ENCODE measurements around the gene MAPK13.
A peak's percentile ranks its signal among the peaks of the same experiment; 100 is the strongest.
"Not testable (repeated sequence)": the region's sequence is repeated elsewhere in the genome, so short reads cannot be mapped to it uniquely, and the experiment has no call there.

The MAPK13 gene

GRCh38 chr6:36128793-36129192, 1.5 kb upstream of the MAPK13 start:
- no peak for DNase-seq

GRCh38 chr6:36129334-36129733, 979 bp upstream of the MAPK13 start:
- DNase-seq, result not testable (repeated sequence)

GRCh38 chr6:36130667-36131510, 576 bp downstream of the MAPK13 start:
- DNase-seq, result peak in 1 of 2 donors; percentile 73

DNA sequence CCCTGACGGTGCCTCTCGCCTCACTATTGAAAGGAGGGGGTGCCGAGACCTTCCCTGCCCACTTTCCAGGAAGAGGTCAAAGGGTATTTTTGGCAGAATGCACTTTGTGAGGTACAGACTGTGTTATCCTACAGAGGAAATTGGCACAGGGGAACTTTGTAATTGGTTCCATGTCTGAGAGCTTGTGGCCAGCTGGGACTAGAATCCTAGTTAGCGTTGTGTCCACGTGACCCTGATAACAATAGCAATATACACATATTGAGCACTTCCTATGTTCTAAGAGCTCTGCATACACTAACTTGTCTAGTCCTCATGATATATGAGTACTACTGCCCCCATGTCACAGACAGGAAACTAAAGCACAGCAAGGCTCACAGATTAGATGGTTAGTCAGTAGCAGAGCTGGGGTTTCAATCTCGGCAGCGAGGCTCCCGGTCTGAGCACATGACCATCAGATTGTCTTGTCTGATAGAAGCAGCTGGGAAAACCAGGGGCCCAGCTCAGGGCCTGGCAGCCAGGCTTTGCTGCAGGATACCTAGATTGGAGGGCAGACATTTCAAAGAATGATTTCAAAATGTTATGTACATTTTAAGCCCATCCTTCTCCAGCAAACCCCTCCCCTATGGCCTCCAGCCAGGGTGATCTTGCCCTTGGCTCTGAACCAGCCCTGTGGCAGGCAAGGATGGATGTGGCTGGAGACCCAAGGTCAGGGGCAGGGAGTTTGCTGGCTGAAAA, 1.4 kb downstream of the MAPK13 start:
- peak; percentile 48 to 60 for DNase-seq

DNA sequence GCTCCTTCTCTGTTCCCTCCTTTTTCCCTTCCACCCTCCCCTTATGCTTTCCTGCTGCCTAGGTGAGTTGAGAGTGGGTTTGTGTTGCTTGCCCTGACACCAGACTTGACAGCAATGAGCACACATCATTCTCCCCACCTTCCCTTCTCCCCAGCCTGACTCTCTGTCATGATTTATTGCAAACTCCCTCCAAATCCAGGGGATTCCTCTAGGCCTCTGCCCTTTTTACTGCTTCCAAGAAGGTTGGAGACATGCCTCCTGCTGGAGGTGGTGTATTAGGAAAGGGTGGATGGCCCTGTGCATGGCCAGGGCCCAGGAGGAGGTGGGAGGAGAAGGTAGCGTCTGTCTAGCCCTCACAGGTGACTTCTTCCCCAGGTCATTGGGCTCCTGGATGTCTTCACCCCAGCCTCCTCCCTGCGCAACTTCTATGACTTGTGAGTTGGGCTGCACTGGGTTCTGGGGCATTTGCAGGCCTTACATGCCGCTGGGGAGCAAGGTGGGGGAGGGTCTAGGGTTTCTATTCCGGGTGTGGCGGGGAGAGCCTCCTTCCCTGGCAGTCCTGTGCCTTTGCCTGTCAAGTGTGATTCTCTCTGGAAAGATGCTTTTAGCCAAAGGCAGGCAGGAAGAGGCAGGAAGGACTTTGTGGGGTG, 2.1 kb downstream of the MAPK13 start:
- DNase-seq, result no peak

DNA sequence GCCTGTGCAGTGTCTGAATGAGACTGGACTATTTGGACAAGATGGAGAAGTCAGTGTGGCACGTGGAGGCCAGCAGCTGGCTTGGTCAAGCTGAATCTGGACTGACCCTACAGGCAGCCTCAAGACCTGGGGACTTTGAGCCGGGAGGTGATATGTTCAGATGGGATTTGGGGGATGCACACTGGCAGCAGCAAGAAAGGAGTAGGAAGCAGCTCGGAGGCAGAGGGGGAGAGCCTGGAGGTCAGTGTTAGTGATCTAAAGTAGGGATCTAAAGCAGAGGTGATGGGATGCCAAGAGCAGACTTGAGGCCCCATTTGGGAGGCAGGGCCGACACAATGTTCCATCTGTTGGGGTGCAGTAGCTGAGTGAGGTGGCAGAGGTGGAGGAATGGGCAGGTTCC, 2.8 kb downstream of the MAPK13 start:
- no peak for DNase-seq

- no peak for DNase-seq
These were observed 3.6 kb downstream of the MAPK13 start for GRCh38 chr6:36133912-36134311.

- no peak for DNase-seq
These were observed 4.9 kb downstream of the MAPK13 start for GRCh38 chr6:36135053-36135731.

DNA sequence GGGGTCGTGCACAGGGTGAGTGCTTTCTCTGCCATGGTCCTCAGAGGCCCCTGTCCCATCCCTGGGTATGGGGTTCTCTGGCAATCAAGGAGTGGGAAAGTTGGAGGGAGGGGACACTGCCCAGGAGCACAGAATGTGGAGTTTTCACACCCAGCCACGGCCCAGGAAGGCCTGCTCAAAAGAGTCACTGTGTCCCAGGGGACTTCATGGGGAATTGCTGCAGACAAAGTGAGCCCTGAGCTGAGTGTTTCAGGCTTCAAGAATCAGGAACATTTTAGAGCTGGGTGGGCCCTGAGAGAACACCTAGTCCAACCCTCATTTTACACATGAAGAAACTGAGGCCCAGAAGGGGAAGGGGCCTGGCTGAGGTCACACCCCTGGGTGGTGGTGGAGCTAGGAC, 5.7 kb downstream of the MAPK13 start:
- no peak for DNase-seq

- DNase-seq, result no peak
These were observed 6.2 kb downstream of the MAPK13 start for GRCh38 chr6:36136551-36136950.

- DNase-seq, result no peak
These were observed 8.4 kb downstream of the MAPK13 start for GRCh38 chr6:36138667-36139066.

GRCh38 chr6:36139431-36139830, 9.1 kb downstream of the MAPK13 start:
- DNase-seq, result no peak

DNA sequence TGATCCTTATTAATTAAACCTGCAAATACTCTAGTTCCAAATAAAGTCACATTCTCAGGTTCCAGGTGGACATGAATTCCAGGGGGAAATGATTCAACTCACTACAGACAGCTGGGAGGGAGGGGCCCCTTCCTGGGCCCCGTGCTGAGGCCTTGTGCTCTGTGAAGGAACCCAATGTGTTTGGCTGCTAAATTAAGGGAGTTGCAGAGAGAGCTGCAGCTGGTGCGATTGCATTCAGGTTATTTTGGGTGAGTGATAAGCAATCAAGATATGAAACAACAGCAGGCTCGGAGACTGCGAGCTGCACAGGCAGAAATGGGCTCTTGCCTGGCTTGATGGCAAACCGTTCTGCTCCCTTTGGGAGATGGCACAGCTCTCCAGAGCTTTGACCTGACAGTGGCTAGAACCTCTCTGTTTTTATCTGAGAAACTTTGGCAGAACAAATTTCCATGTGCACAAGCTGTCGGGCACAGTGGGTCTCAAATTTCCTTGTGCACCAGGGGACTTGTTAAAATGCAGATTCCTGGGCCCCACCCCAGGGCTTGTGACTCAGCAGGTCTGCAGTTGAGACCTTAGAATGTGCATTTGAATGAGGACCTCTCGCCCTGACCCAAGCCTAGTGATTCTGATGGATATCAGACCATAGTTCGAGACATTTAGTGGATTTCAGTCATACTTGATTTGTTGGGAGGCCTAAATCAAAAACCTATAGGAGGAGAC, 9.8 kb downstream of the MAPK13 start:
- no peak for DNase-seq

- DNase-seq, result peak in 1 of 2 donors; percentile 64
These were observed 10.8 kb downstream of the MAPK13 start for GRCh38 chr6:36141091-36141490.

- no peak for DNase-seq
These were observed 11.6 kb downstream of the MAPK13 start for GRCh38 chr6:36141961-36142360.

DNA sequence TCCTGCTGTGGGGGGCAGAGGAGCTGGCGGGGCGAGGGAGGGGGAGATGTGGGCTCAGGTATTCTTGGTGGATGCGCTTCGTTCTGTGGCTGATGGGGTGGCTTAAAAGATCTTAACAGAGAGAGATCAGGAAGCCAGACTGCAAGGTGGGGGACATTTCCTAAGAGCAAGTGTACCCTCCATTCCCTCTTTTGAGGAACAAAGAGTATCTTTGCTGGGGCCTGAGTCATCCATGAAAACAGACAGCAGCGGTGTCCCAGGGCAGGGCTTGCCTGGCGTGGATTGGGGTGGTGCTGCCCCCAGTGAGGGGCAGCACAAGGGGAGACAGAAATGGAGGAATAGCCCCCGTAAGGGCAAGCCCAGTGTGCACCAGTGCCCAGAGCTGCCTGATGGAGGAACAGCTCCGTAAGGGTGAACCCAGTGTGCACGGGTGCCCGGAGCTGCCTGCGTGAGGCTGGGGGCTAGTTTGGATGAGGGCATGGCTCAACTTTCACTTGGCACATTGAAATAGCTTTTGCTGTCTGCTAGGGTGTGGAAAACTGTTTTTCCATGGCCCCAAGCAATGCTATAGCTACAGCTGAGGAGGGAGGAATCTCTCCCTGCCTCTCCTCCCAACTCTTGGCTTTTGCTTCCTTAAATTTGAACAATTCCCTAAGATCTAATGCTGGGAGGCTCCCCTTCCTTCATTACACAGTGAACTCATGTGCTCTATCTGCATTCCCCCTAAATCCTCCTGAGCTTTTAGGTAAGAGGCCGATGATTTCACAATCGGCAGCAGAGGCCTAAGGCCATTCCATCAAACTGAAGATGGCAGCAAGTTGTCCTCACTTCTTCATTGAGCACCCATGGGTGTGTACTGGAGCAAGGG, 12.9 kb downstream of the MAPK13 start:
- no peak for DNase-seq

- no peak for DNase-seq
These were observed 15.2 kb downstream of the MAPK13 start for GRCh38 chr6:36145495-36145894.

GRCh38 chr6:36147294-36147693, 17.0 kb downstream of the MAPK13 start:
- DNase-seq, result no peak

GRCh38 chr6:36149476-36149875, 19.2 kb downstream of the MAPK13 start:
- DNase-seq, result no peak

GRCh38 chr6:36150283-36150682, 20.0 kb downstream of the MAPK13 start:
- no peak for DNase-seq

DNA sequence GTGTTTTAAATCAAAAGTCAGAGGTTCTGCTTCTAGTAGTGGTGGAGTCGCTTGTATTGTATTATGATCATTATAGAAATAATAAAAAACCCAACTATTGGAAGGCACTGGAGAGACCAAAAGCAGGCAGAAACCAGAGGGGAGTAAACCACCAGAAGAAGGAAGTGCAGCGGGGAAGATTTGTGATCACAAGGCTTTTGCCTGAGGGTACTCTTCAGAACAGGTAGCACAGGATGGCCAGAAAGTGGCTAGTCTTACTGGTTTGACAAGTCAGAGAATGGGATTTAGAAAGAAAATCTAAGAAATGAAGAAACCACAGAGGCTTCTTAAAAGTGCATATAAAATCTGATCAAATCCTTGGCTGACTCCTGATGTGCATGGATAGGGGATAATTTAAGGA, 24.0 kb downstream of the MAPK13 start:
- no peak for DNase-seq

Measured in inflammatory macrophage (primary cell).